Body of pancreas (tissue), 4 donors: Measurements from ENCODE around the gene ZNF33A.
"Not testable (repeated sequence)": the region's sequence is repeated elsewhere in the genome, so short reads cannot be mapped to it uniquely, and the experiment has no call there.

ENCODE experiments used
- POLR2A ChIP-seq, 3 donors: fragments of 450-650 bp; IDR thresholded peaks; one replicate each; pipeline ENCODE4 v1.6.1; 2016; ENCODE audit warnings: antibody characterized with exemption in 3 of 3, mild to moderate bottlenecking in 2 of 3
- TF ChIP-seq, protein P1 (sequence below), 7 experiments: fragments of 450-650 bp in 4 of 7; fragments of 200-600 bp in 3 of 7; sonication (generic) in 3 of 7; IDR thresholded peaks; one replicate each; pipeline ENCODE4 v1.5.1; 2016 to 2019; ENCODE audit warnings: antibody characterized with exemption in 7 of 7

DNA sequence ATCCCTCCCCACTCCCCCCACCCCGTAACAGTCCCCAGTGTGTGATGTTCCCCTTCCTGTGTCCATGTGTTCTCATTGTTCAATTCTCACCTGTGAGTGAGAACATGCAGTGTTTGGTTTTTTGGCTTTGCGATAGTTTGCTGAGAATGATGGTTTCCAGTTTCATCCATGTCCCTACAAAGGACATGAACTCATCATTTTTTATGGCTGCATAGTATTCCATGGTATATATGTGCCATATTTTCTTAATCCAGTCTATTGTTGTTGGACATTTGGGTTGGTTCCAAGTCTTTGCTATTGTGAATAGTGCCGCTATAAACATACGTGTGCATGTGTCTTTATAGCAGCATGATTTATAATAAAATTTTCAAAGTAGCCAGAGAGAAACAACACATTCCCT is 8.6 kb downstream of the ZNF33A start:
- TF ChIP-seq, protein P1, sequence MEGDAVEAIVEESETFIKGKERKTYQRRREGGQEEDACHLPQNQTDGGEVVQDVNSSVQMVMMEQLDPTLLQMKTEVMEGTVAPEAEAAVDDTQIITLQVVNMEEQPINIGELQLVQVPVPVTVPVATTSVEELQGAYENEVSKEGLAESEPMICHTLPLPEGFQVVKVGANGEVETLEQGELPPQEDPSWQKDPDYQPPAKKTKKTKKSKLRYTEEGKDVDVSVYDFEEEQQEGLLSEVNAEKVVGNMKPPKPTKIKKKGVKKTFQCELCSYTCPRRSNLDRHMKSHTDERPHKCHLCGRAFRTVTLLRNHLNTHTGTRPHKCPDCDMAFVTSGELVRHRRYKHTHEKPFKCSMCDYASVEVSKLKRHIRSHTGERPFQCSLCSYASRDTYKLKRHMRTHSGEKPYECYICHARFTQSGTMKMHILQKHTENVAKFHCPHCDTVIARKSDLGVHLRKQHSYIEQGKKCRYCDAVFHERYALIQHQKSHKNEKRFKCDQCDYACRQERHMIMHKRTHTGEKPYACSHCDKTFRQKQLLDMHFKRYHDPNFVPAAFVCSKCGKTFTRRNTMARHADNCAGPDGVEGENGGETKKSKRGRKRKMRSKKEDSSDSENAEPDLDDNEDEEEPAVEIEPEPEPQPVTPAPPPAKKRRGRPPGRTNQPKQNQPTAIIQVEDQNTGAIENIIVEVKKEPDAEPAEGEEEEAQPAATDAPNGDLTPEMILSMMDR (IDR thresholded peaks at IDR 0.05), result not testable (repeated sequence)
- TF ChIP-seq POLR2A (IDR thresholded peaks at IDR 0.05), result not testable (repeated sequence)
